Measurements from ENCODE around the gene IFIT5. TPM values are rescaled to one million over a fixed set of nuclear protein-coding genes. Genes with fewer than 3 reads are reported as not detected.

IFIT5 gene
- 17.1 and 17.5 TPM in 2 replicates for total RNA-seq
- polyA plus RNA-seq: 6.5 and 7.3 TPM in 2 replicates

GRCh38 chr10:89414146-89414878 lies at the start of gene IFIT5:
TSS of gene IFIT5 (plus strand) at chr10:89414568. CDS start at chr10:89414799, 231 bp downstream.
- Histone ChIP-seq H3K4me3 (peak within 1 kb of the TSS; percentile 46), H3K9me2 (replicated peaks; ENCODE audit: insufficient read depth) (no peaks in the 10 kb centered on the region), H3K79me2 (peaks cover 32% of the 10 kb centered on the region), H3K36me3 (replicated peaks; ENCODE audit: insufficient read depth, low read depth) (no peaks in the 10 kb centered on the region), H2AFZ (peak within 1 kb of the TSS; percentile 56), H3K4me1 (ENCODE audit: insufficient read depth) (no peaks in the 10 kb centered on the region), H4K20me1 (ENCODE audit: insufficient read depth, poor library complexity, severe bottlenecking) (no peaks in the 10 kb centered on the region), H3K27me3 (no peaks in the 10 kb centered on the region), H3K4me2 (peak within 1 kb of the TSS; percentile 93), H3K9me3 (ENCODE audit: low read depth) (no peaks in the 10 kb centered on the region), H3K27ac (peak within 1 kb of the TSS; percentile 95)
- WGBS (ENCODE audit: low lambda C conversion rate, missing lambda C conversion rate): 1% methylated on average over 45 of the region's 48 CpGs
- TF ChIP-seq CTCF (IDR thresholded peaks at IDR 0.05; ENCODE audit: poor library complexity) (no peak), EZH2 (IDR thresholded peaks at IDR 0.05; ENCODE audit: borderline replicate concordance) (no peak), EZH2phosphoT487 (IDR thresholded peaks at IDR 0.05; ENCODE audit: low read depth, severe bottlenecking, unreplicated experiment) (no peak)
- DNase-seq (ENCODE audit: low spot score): peak; percentile 85

- Histone ChIP-seq H3K9me3 (ENCODE audit: low read depth) (no peaks in the 10 kb centered on the region), H2AFZ (no peak overlapping the region), H3K4me3 (no peak overlapping the region), H3K27ac (peak overlapping the region; percentile 39), H3K27me3 (no peaks in the 10 kb centered on the region), H3K4me1 (ENCODE audit: insufficient read depth) (peaks cover 15% of the 10 kb centered on the region), H3K9me2 (replicated peaks; ENCODE audit: insufficient read depth) (no peaks in the 10 kb centered on the region), H3K79me2 (no peaks in the 10 kb centered on the region), H3K4me2 (no peak overlapping the region), H4K20me1 (ENCODE audit: insufficient read depth, poor library complexity, severe bottlenecking) (no peaks in the 10 kb centered on the region), H3K36me3 (replicated peaks; ENCODE audit: insufficient read depth, low read depth) (no peaks in the 10 kb centered on the region)
- DNase-seq (ENCODE audit: low spot score): no peak
- TF ChIP-seq EZH2 (IDR thresholded peaks at IDR 0.05; ENCODE audit: borderline replicate concordance) (no peak), EZH2phosphoT487 (IDR thresholded peaks at IDR 0.05; ENCODE audit: low read depth, severe bottlenecking, unreplicated experiment) (no peak)
- 73% methylated on average over 4 of the region's 4 CpGs for WGBS (ENCODE audit: low lambda C conversion rate, missing lambda C conversion rate)
These were observed 46.8 kb upstream of the IFIT5 start for GRCh38 chr10:89367529-89367928.

- Histone ChIP-seq H2AFZ (no peak overlapping the region), H3K4me1 (ENCODE audit: insufficient read depth) (peaks cover 15% of the 10 kb centered on the region), H3K4me3 (no peak overlapping the region), H3K36me3 (replicated peaks; ENCODE audit: insufficient read depth, low read depth) (no peaks in the 10 kb centered on the region), H3K79me2 (no peaks in the 10 kb centered on the region), H3K27ac (peak overlapping the region; percentile 39), H3K4me2 (no peak overlapping the region), H3K9me3 (ENCODE audit: low read depth) (no peaks in the 10 kb centered on the region), H3K27me3 (no peaks in the 10 kb centered on the region), H4K20me1 (ENCODE audit: insufficient read depth, poor library complexity, severe bottlenecking) (no peaks in the 10 kb centered on the region), H3K9me2 (replicated peaks; ENCODE audit: insufficient read depth) (no peaks in the 10 kb centered on the region)
- 52% methylated on average over 1 of the region's 1 CpG for WGBS (ENCODE audit: low lambda C conversion rate, missing lambda C conversion rate)
- TF ChIP-seq CTCF (IDR thresholded peaks at IDR 0.05; ENCODE audit: poor library complexity) (no peak), EZH2phosphoT487 (IDR thresholded peaks at IDR 0.05; ENCODE audit: low read depth, severe bottlenecking, unreplicated experiment) (no peak), EZH2 (IDR thresholded peaks at IDR 0.05; ENCODE audit: borderline replicate concordance) (no peak)
- no peak for DNase-seq (ENCODE audit: low spot score)
These were observed 46.2 kb upstream of the IFIT5 start for GRCh38 chr10:89368129-89368528.

All from hepatocyte (in vitro differentiated cells).